Mesenchymal stem cell (in vitro differentiated cells and primary cell): ENCODE results near the gene SPAG8.

Experiments
- DNase-seq: peaks from one replicate; pipeline ENCODE4 v3.0.0-alpha.2; 2013
- H2AFZ ChIP-seq: one replicate; pipeline ENCODE4 v1.6.1; 2013; ENCODE audit warnings: low read depth, mild to moderate bottlenecking, control low read depth, inconsistent platforms, low read length, moderate library complexity
- H2AK5ac ChIP-seq: 2 replicates; pipeline ENCODE4 v1.6.1; 2013; ENCODE audit warnings: low read length, moderate library complexity, mild to moderate bottlenecking, inconsistent platforms; ENCODE audit not compliant: severe bottlenecking
- H2BK120ac ChIP-seq: one replicate; pipeline ENCODE4 v1.6.1; 2013; ENCODE audit warnings: low read depth, mild to moderate bottlenecking, inconsistent platforms, low read length, moderate library complexity
- H2BK12ac ChIP-seq, 2 experiments: one replicate each; pipeline ENCODE4 v1.6.1; 2013; ENCODE audit warnings: inconsistent platforms in 2 of 2, low read length in 2 of 2, mild to moderate bottlenecking in 2 of 2, moderate library complexity in 2 of 2, control low read depth in 1 of 2
- H2BK15ac ChIP-seq: one replicate; pipeline ENCODE4 v1.6.1; 2013; ENCODE audit warnings: mild to moderate bottlenecking, low read depth, inconsistent platforms; ENCODE audit not compliant: poor library complexity, severe bottlenecking
- H2BK5ac ChIP-seq: 2 replicates; pipeline ENCODE4 v1.6.1; 2013; ENCODE audit warnings: low read depth, mild to moderate bottlenecking, low read length, control low read depth, inconsistent platforms; ENCODE audit not compliant: poor library complexity, severe bottlenecking
- H3K14ac ChIP-seq, 2 experiments: one replicate each; pipeline ENCODE4 v1.6.1; 2013; ENCODE audit warnings: inconsistent platforms in 2 of 2, low read length in 2 of 2, control low read depth in 1 of 2, mild to moderate bottlenecking in 1 of 2, moderate library complexity in 1 of 2
- H3K18ac ChIP-seq, 2 experiments: one replicate each; pipeline ENCODE4 v1.6.1; 2013; ENCODE audit warnings: inconsistent platforms in 2 of 2, low read length in 2 of 2, control low read depth in 1 of 2, low read depth in 1 of 2, mild to moderate bottlenecking in 1 of 2
- H3K23ac ChIP-seq, 2 experiments: one replicate each; pipeline ENCODE4 v1.6.1; 2013; ENCODE audit warnings: inconsistent platforms in 2 of 2, low read length in 2 of 2, mild to moderate bottlenecking in 2 of 2, moderate library complexity in 2 of 2, control low read depth in 1 of 2
- H3K27ac ChIP-seq: 2 replicates; pipeline ENCODE4 v1.5.1; 2013; ENCODE audit warnings: mild to moderate bottlenecking, moderate library complexity, low read length, control low read depth, inconsistent platforms; ENCODE audit not compliant: poor library complexity, severe bottlenecking
- H3K27me3 ChIP-seq, 2 experiments: 2 replicates each; pipeline versions ENCODE4 v1.6.1 to v1.7.0; 2013; ENCODE audit warnings: low read length in 2 of 2, mild to moderate bottlenecking in 2 of 2, moderate library complexity in 2 of 2, control low read depth in 1 of 2, inconsistent platforms in 1 of 2; ENCODE audit not compliant: control insufficient read depth in 1 of 2, insufficient read depth in 1 of 2
- H3K36me3 ChIP-seq, 2 experiments: 2 replicates each; pipeline versions ENCODE4 v1.6.1 to v1.7.0; 2013; ENCODE audit warnings: low read length in 2 of 2, control low read depth in 1 of 2, inconsistent platforms in 1 of 2, low read depth in 1 of 2, mild to moderate bottlenecking in 1 of 2; ENCODE audit not compliant: insufficient read depth in 2 of 2, control insufficient read depth in 1 of 2
- H3K4ac ChIP-seq, 2 experiments: one replicate each; pipeline ENCODE4 v1.6.1; 2013; ENCODE audit warnings: inconsistent platforms in 2 of 2, low read length in 2 of 2, mild to moderate bottlenecking in 2 of 2, moderate library complexity in 2 of 2, control low read depth in 1 of 2, low read depth in 1 of 2
- H3K4me1 ChIP-seq: 2 replicates; pipeline ENCODE4 v1.6.1; 2013; ENCODE audit warnings: low read depth, low read length, control low read depth; ENCODE audit not compliant: control insufficient read depth, insufficient read depth
- H3K4me2 ChIP-seq: 2 replicates; pipeline ENCODE4 v1.6.1; 2013; ENCODE audit warnings: low read length, mild to moderate bottlenecking, inconsistent platforms; ENCODE audit not compliant: poor library complexity, severe bottlenecking
- H3K4me3 ChIP-seq, 2 experiments: 2 replicates each; pipeline versions ENCODE4 v1.5.1 to v1.7.0; 2013; ENCODE audit warnings: low read length in 2 of 2, mild to moderate bottlenecking in 2 of 2, control low read depth in 1 of 2, low read depth in 1 of 2; ENCODE audit not compliant: insufficient read depth in 1 of 2
- H3K79me1 ChIP-seq: replicated peaks from 2 replicates; pipeline ENCODE4 v1.6.1; 2013; ENCODE audit warnings: mild to moderate bottlenecking, control low read depth, low read length, inconsistent platforms; ENCODE audit not compliant: poor library complexity, severe bottlenecking
- H3K9ac ChIP-seq: 2 replicates; pipeline ENCODE4 v1.7.0; 2013; ENCODE audit warnings: mild to moderate bottlenecking, low read length, moderate library complexity
- H3K9me3 ChIP-seq: 2 replicates; pipeline ENCODE4 v1.7.0; 2013; ENCODE audit warnings: mild to moderate bottlenecking, low read length; ENCODE audit not compliant: control insufficient read depth
- H4K8ac ChIP-seq: one replicate; pipeline ENCODE4 v1.6.1; 2013; ENCODE audit warnings: inconsistent platforms, mild to moderate bottlenecking, low read length, moderate library complexity
- H4K91ac ChIP-seq: one replicate; pipeline ENCODE4 v1.6.1; 2013; ENCODE audit warnings: mild to moderate bottlenecking, low read length, inconsistent platforms
- WGBS: methylation state at CpG from one replicate; pipeline ENCODE4 v1.1.7; 2013; ENCODE audit warnings: mixed read lengths; 5-methylcytosine and 5-hydroxymethylcytosine counted together

The SPAG8 gene

GRCh38 chr9:35814841-35815543 lies 2.9 kb upstream of the SPAG8 start, which contains the start of gene HINT2:
HINT2 (minus strand) TSS chr9:35815042; CDS start chr9:35814979, 63 bp downstream.
- H3K4ac ChIP-seq = peak within 1 kb of the TSS; percentile 76 to 91
- peak within 1 kb of the TSS; percentile 93 for H4K8ac ChIP-seq
- H2BK15ac ChIP-seq = peak within 1 kb of the TSS; percentile 15
- H3K23ac ChIP-seq = peak within 1 kb of the TSS in 1 of 2 experiments; percentile 81
- H2AK5ac ChIP-seq = peak within 1 kb of the TSS; percentile 25
- peak within 1 kb of the TSS; percentile 91 for H4K91ac ChIP-seq
- H2AFZ ChIP-seq = peak within 1 kb of the TSS; percentile 66
- peak; percentile 100 for DNase-seq
- peak within 1 kb of the TSS in 1 of 2 experiments; percentile 98 for H3K14ac ChIP-seq
- H2BK12ac ChIP-seq = no peak within 1 kb of the TSS
- H3K79me1 ChIP-seq = peaks cover 9% of the 10 kb centered on the region
- WGBS = under 1% methylated on average over 44 of the region's 52 CpGs
- peak within 1 kb of the TSS; percentile 84 for H2BK120ac ChIP-seq
- peaks cover 0 to 12% of the 10 kb centered on the region in 2 experiments for H3K27me3 ChIP-seq
- peak within 1 kb of the TSS; percentile 80 for H3K27ac ChIP-seq
- H3K4me2 ChIP-seq = peak within 1 kb of the TSS; percentile 82
- H3K18ac ChIP-seq = peak within 1 kb of the TSS; percentile 86 to 98
- H2BK5ac ChIP-seq = peak within 1 kb of the TSS; percentile 81
- no peaks in the 10 kb centered on the region for H3K9me3 ChIP-seq
- H3K36me3 ChIP-seq = peaks cover 3 to 9% of the 10 kb centered on the region in 2 experiments
- H3K9ac ChIP-seq = peak within 1 kb of the TSS; percentile 86
- peak within 1 kb of the TSS; percentile 90 to 93 for H3K4me3 ChIP-seq
- H3K4me1 ChIP-seq = peaks cover 13% of the 10 kb centered on the region

GRCh38 chr9:35814106-35814840 lies 2.2 kb upstream of the SPAG8 start:
- peak overlapping the region; percentile 91 for H4K91ac ChIP-seq
- H3K4me3 ChIP-seq = peak overlapping the region; percentile 90 to 93
- peak overlapping the region; percentile 80 for H3K27ac ChIP-seq
- peak overlapping the region; percentile 81 for H2BK5ac ChIP-seq
- H3K23ac ChIP-seq = peak overlapping the region in 1 of 2 experiments; percentile 81
- H3K36me3 ChIP-seq = peaks cover 10 to 13% of the 10 kb centered on the region in 2 experiments
- H2AK5ac ChIP-seq = peak overlapping the region; percentile 25
- peak overlapping the region in 1 of 2 experiments; percentile 98 for H3K14ac ChIP-seq
- peak overlapping the region; percentile 93 for H4K8ac ChIP-seq
- H2AFZ ChIP-seq = peak overlapping the region; percentile 66
- peak; percentile 75 for DNase-seq
- no peaks in the 10 kb centered on the region for H3K9me3 ChIP-seq
- peak overlapping the region; percentile 86 for H3K9ac ChIP-seq
- WGBS = 11% methylated on average over 25 of the region's 29 CpGs
- peak overlapping the region; percentile 86 to 98 for H3K18ac ChIP-seq
- H2BK12ac ChIP-seq = no peak overlapping the region
- peak overlapping the region; percentile 82 for H3K4me2 ChIP-seq
- H2BK15ac ChIP-seq = peak overlapping the region; percentile 15
- H3K4ac ChIP-seq = peak overlapping the region; percentile 76 to 91
- peak overlapping the region; percentile 84 for H2BK120ac ChIP-seq
- H3K79me1 ChIP-seq = peaks cover 9% of the 10 kb centered on the region
- peaks cover 0 to 12% of the 10 kb centered on the region in 2 experiments for H3K27me3 ChIP-seq
- peaks cover 13% of the 10 kb centered on the region for H3K4me1 ChIP-seq

GRCh38 chr9:35813434-35814105 lies 1.5 kb upstream of the SPAG8 start:
- Histone ChIP-seq H3K4me3 (peak overlapping the region in 1 of 2 experiments; percentile 90), H3K4ac (peak overlapping the region in 1 of 2 experiments; percentile 35), H2BK12ac (no peak overlapping the region), H3K9ac (peak overlapping the region; percentile 86), H2AK5ac (peak overlapping the region; percentile 42), H3K36me3 (peaks cover 17 to 20% of the 10 kb centered on the region in 2 experiments), H3K4me1 (peaks cover 13% of the 10 kb centered on the region), H3K23ac (no peak overlapping the region), H2BK5ac (no peak overlapping the region), H2BK120ac (no peak overlapping the region), H3K27me3 (peaks cover 0 to 12% of the 10 kb centered on the region in 2 experiments), H4K91ac (no peak overlapping the region), H4K8ac (peak overlapping the region; percentile 65), H3K27ac (no peak overlapping the region), H3K18ac (no peak overlapping the region), H3K4me2 (no peak overlapping the region), H2BK15ac (no peak overlapping the region), H3K14ac (no peak overlapping the region), H3K79me1 (peaks cover 9% of the 10 kb centered on the region), H2AFZ (no peak overlapping the region), H3K9me3 (no peaks in the 10 kb centered on the region)
- 76% methylated on average over 7 of the region's 10 CpGs for WGBS
- peak; percentile 49 for DNase-seq
